ENCODE measurements around the gene OTX2.

The OTX2 gene

GRCh38 chr14:56806760-56807159, 3.5 kb downstream of the OTX2 start:
- Histone ChIP-seq H3K27ac (ENCODE audit: extremely low read depth, low read depth, low read length) (no peak overlapping the region), H3K4me1 (ENCODE audit: control insufficient read depth, insufficient read depth, low read length) (no peaks in the 10 kb centered on the region), H3K4me3 (ENCODE audit: low read depth, low read length) (no peak overlapping the region), H3K9me3 (ENCODE audit: control insufficient read depth, insufficient read depth, low read depth, low read length) (no peaks in the 10 kb centered on the region), H3K36me3 (ENCODE audit: control insufficient read depth in 2 of 2, insufficient read depth in 1 of 2, low read length in 2 of 2) (peaks cover 0 to 6% of the 10 kb centered on the region in 2 experiments; a peak in 1 of 3 replicates)
- ChIA-PET CTCF (no interaction called here), POLR2A (no interaction called here)
- no peak for TF ChIP-seq ZNF23 (tag by site-specific recombination; IDR thresholded peaks at IDR 0.05; ENCODE audit: borderline replicate concordance)
- TF ChIP-seq ZNF223 (tag by site-specific recombination; IDR thresholded peaks at IDR 0.05) = no peak
- no peak for TF ChIP-seq ZBTB8A (tag by site-specific recombination; IDR thresholded peaks at IDR 0.05)
- TF ChIP-seq ZNF302 (tag by site-specific recombination; IDR thresholded peaks at IDR 0.05; ENCODE audit: low read depth) = no peak
- no peak for TF ChIP-seq ZNF626 (tag by site-specific recombination; IDR thresholded peaks at IDR 0.05)
- no peak for TF ChIP-seq ZNF174 (tag by site-specific recombination; IDR thresholded peaks at IDR 0.05)
- no peak for TF ChIP-seq ZNF610 (tag by site-specific recombination; IDR thresholded peaks at IDR 0.05; ENCODE audit: borderline replicate concordance)
- TF ChIP-seq ZNF555 (tag by site-specific recombination; conservative IDR thresholded peaks at IDR 0.05) = no peak
- no peak for TF ChIP-seq ZNF670 (tag by site-specific recombination; IDR thresholded peaks at IDR 0.05; ENCODE audit: low read depth)
- no peak for TF ChIP-seq PBX3 (CRISPR knock-in tag; IDR thresholded peaks at IDR 0.05)
- no peak for TF ChIP-seq ZBTB20 (tag by site-specific recombination; IDR thresholded peaks at IDR 0.05)
- TF ChIP-seq ZNF623 (tag by site-specific recombination; IDR thresholded peaks at IDR 0.05) = no peak
- no peak for TF ChIP-seq ZNF48 (tag by site-specific recombination; IDR thresholded peaks at IDR 0.05)
- no peak for TF ChIP-seq IKZF3 (tag by site-specific recombination; IDR thresholded peaks at IDR 0.05)
- TF ChIP-seq ZNF777 (tag by site-specific recombination; IDR thresholded peaks at IDR 0.05; ENCODE audit: borderline replicate concordance) = no peak
- no peak for TF ChIP-seq ZNF10 (tag by site-specific recombination; IDR thresholded peaks at IDR 0.05)
- no peak for TF ChIP-seq ZNF580 (tag by site-specific recombination; IDR thresholded peaks at IDR 0.05)
- no peak for TF ChIP-seq ZNF423 (tag by site-specific recombination; IDR thresholded peaks at IDR 0.05)

GRCh38 chr14:56805992-56806727, 4.1 kb downstream of the OTX2 start:
- TF ChIP-seq ZNF16 (tag by site-specific recombination; IDR thresholded peaks at IDR 0.05; ENCODE audit: low read depth) (no peak), ZSCAN18 (tag by site-specific recombination; IDR thresholded peaks at IDR 0.05) (no peak), ZFHX2 (tag by site-specific recombination; conservative IDR thresholded peaks at IDR 0.05) (no peak), ZNF433 (tag by site-specific recombination; IDR thresholded peaks at IDR 0.05; ENCODE audit: low read depth) (no peak), KLF9 (tag by site-specific recombination; IDR thresholded peaks at IDR 0.05; ENCODE audit: low read depth) (no peak), ZSCAN30 (tag by site-specific recombination; IDR thresholded peaks at IDR 0.05) (no peak), ZNF146 (tag by site-specific recombination; IDR thresholded peaks at IDR 0.05) (no peak), ZNF624 (tag by site-specific recombination; IDR thresholded peaks at IDR 0.05) (no peak), HOXC10 (CRISPR knock-in tag; IDR thresholded peaks at IDR 0.05) (no peak), MYNN (tag by site-specific recombination; IDR thresholded peaks at IDR 0.05; ENCODE audit: borderline replicate concordance) (no peak), ZNF184 (tag by site-specific recombination; IDR thresholded peaks at IDR 0.05) (no peak)
- Histone ChIP-seq H3K27ac (ENCODE audit: extremely low read depth, low read depth, low read length) (no peak overlapping the region), H3K36me3 (ENCODE audit: control insufficient read depth in 2 of 2, insufficient read depth in 1 of 2, low read length in 2 of 2) (peaks cover 0 to 7% of the 10 kb centered on the region in 2 experiments; a peak in 1 of 3 replicates), H3K4me3 (ENCODE audit: low read depth, low read length) (no peak overlapping the region), H3K4me1 (ENCODE audit: control insufficient read depth, insufficient read depth, low read length) (no peaks in the 10 kb centered on the region), H3K9me3 (ENCODE audit: control insufficient read depth, insufficient read depth, low read depth, low read length) (no peaks in the 10 kb centered on the region)
- CTCF ChIA-PET = no interaction called here
- POLR2A ChIA-PET = no interaction called here

Data from HEK293 (cell line).